ENCODE measurements around the gene PITPNM1. TPM values are rescaled to one million over a fixed set of nuclear protein-coding genes. Genes with fewer than 3 reads are reported as not detected.

The PITPNM1 gene
- total RNA-seq, 1 experiment from 2014 or later = 65.0 TPM

GRCh38 chr11:67528376-67528775 lies 23.2 kb upstream of the PITPNM1 start:
- CTCF ChIA-PET = no interaction called here
- no peaks in the 10 kb centered on the region for H3K27me3 ChIP-seq (replicated peaks; ENCODE audit: control insufficient read depth, insufficient read depth, low read length)
- H3K9me3 ChIP-seq = peaks cover 20% of the 10 kb centered on the region
- POLR2A ChIA-PET = no interaction called here
- no peak overlapping the region for H3K27ac Mint-ChIP-seq (ENCODE audit: unreplicated experiment)
- H3K4me1 Mint-ChIP-seq (ENCODE audit: low read depth, unreplicated experiment) = no peaks in the 10 kb centered on the region
- no peak for DNase-seq
- no peak for TF ChIP-seq CTCF (IDR thresholded peaks at IDR 0.05; ENCODE audit: insufficient read depth in 1 of 2, low read depth in 1 of 2, low read length in 1 of 2, severe bottlenecking in 1 of 2, unreplicated experiment in 1 of 2)
- no peaks in the 10 kb centered on the region for H3K4me1 ChIP-seq
- H3K27me3 Mint-ChIP-seq (ENCODE audit: insufficient read depth, unreplicated experiment) = no peaks in the 10 kb centered on the region
- intact Hi-C loops (cut with micrococcal nuclease; ENCODE audit: unreplicated experiment) = no loop called here
- BruUV-seq (replicated peaks) = no TSS peak
- no peak overlapping the region for H3K4me3 Mint-ChIP-seq (ENCODE audit: unreplicated experiment)
- no peaks in the 10 kb centered on the region for H3K36me3 ChIP-seq (ENCODE audit: control insufficient read depth, insufficient read depth, low read length)
- no peaks in the 10 kb centered on the region for H3K36me3 Mint-ChIP-seq (ENCODE audit: insufficient read depth, unreplicated experiment)
- no peak overlapping the region for H3K4me3 ChIP-seq (ENCODE audit: low read depth, low read length)
- H3K9me3 Mint-ChIP-seq (ENCODE audit: unreplicated experiment) = peaks cover 38% of the 10 kb centered on the region

GRCh38 chr11:67525275-67525976 lies 20.3 kb upstream of the PITPNM1 start:
- POLR2A ChIA-PET = no interaction called here
- Histone ChIP-seq H3K36me3 (ENCODE audit: control insufficient read depth, insufficient read depth, low read length) (no peaks in the 10 kb centered on the region), H3K4me3 (ENCODE audit: low read depth, low read length) (no peak overlapping the region), H3K27me3 (replicated peaks; ENCODE audit: control insufficient read depth, insufficient read depth, low read length) (no peaks in the 10 kb centered on the region), H3K4me1 (no peaks in the 10 kb centered on the region), H3K9me3 (peaks cover 8% of the 10 kb centered on the region; the same call in 1 of the 2 replicates)
- BruUV-seq (replicated peaks) = no TSS peak
- no peak for DNase-seq
- CTCF ChIA-PET = no interaction called here
- peaks cover 24% of the 10 kb centered on the region for H3K9me3 Mint-ChIP-seq (ENCODE audit: unreplicated experiment)
- TF ChIP-seq CTCF (IDR thresholded peaks at IDR 0.05; ENCODE audit: insufficient read depth in 1 of 2, low read depth in 1 of 2, low read length in 1 of 2, severe bottlenecking in 1 of 2, unreplicated experiment in 1 of 2) = no peak
- no peaks in the 10 kb centered on the region for H3K27me3 Mint-ChIP-seq (ENCODE audit: insufficient read depth, unreplicated experiment)
- intact Hi-C loops (cut with micrococcal nuclease; ENCODE audit: unreplicated experiment) = no loop called here
- H3K4me1 Mint-ChIP-seq (ENCODE audit: low read depth, unreplicated experiment) = no peaks in the 10 kb centered on the region
- H3K36me3 Mint-ChIP-seq (ENCODE audit: insufficient read depth, unreplicated experiment) = no peaks in the 10 kb centered on the region
- H3K4me3 Mint-ChIP-seq (ENCODE audit: unreplicated experiment) = no peak overlapping the region
- no peak overlapping the region for H3K27ac Mint-ChIP-seq (ENCODE audit: unreplicated experiment)

- Histone ChIP-seq H3K4me3 (ENCODE audit: low read depth, low read length) (no peak overlapping the region), H3K9me3 (peaks cover 8% of the 10 kb centered on the region; the same call in 1 of the 2 replicates), H3K36me3 (ENCODE audit: control insufficient read depth, insufficient read depth, low read length) (no peaks in the 10 kb centered on the region), H3K4me1 (no peaks in the 10 kb centered on the region), H3K27me3 (replicated peaks; ENCODE audit: control insufficient read depth, insufficient read depth, low read length) (no peaks in the 10 kb centered on the region)
- BruUV-seq (replicated peaks) = no TSS peak
- no peaks in the 10 kb centered on the region for H3K36me3 Mint-ChIP-seq (ENCODE audit: insufficient read depth, unreplicated experiment)
- ChIA-PET CTCF (no interaction called here), POLR2A (interaction anchor here (0.6 kb wide), 1 partner anchor 12 kb away, joined by 3 read pairs; no protein-coding TSS in a partner anchor)
- peaks cover 23% of the 10 kb centered on the region for H3K9me3 Mint-ChIP-seq (ENCODE audit: unreplicated experiment)
- DNase-seq = no peak
- H3K27ac Mint-ChIP-seq (ENCODE audit: unreplicated experiment) = no peak overlapping the region
- H3K4me3 Mint-ChIP-seq (ENCODE audit: unreplicated experiment) = no peak overlapping the region
- H3K27me3 Mint-ChIP-seq (ENCODE audit: insufficient read depth, unreplicated experiment) = no peaks in the 10 kb centered on the region
- intact Hi-C loops (cut with micrococcal nuclease; ENCODE audit: unreplicated experiment) = no loop called here
- H3K4me1 Mint-ChIP-seq (ENCODE audit: low read depth, unreplicated experiment) = no peaks in the 10 kb centered on the region
- no peak for TF ChIP-seq CTCF (IDR thresholded peaks at IDR 0.05; ENCODE audit: insufficient read depth in 1 of 2, low read depth in 1 of 2, low read length in 1 of 2, severe bottlenecking in 1 of 2, unreplicated experiment in 1 of 2)
Observed at GRCh38 chr11:67524480-67524808, 19.3 kb upstream of the PITPNM1 start.
